Activated CD8-positive, alpha-beta memory T cell treated with anti-CD3 and anti-CD28 coated beads, Interleukin-2, amount 50 U/mL, for 1 hour (primary cell): Measurements from ENCODE around the gene EDARADD.

Experiments
- DNase-seq: peaks from one replicate; pipeline ENCODE4 v3.0.0-alpha.2; 2020; ENCODE audit errors: extremely low read depth

The EDARADD gene

GRCh38 chr1:236516929-236517704 lies 123.0 kb downstream of the EDARADD start:
- DNase-seq = no peak

GRCh38 chr1:236518322-236518721 lies 124.2 kb downstream of the EDARADD start:
- DNase-seq = no peak

- DNase-seq = no peak
Measured at GRCh38 chr1:236520445-236521005, 126.4 kb downstream of the EDARADD start.

- DNase-seq = no peak
Measured at GRCh38 chr1:236522937-236523703, 129.0 kb downstream of the EDARADD start.

- peak; percentile 68 for DNase-seq
Measured at GRCh38 chr1:236523704-236524141, 129.6 kb downstream of the EDARADD start, which contains the start of gene LGALS8. TSS of gene LGALS8 (plus strand) at chr1:236523982. CDS start at chr1:236526071, 2,089 bp downstream.

GRCh38 chr1:236524142-236524894 lies 130.2 kb downstream of the EDARADD start:
- peak; percentile 20 for DNase-seq

GRCh38 chr1:236524895-236525184 lies 130.8 kb downstream of the EDARADD start:
- no peak for DNase-seq

GRCh38 chr1:236526079-236526478 lies 132.0 kb downstream of the EDARADD start:
- no peak for DNase-seq

GRCh38 chr1:236530286-236530685 lies 136.2 kb downstream of the EDARADD start:
- no peak for DNase-seq

- DNase-seq = no peak
Measured at GRCh38 chr1:236530959-236531358, 136.9 kb downstream of the EDARADD start.

- no peak for DNase-seq
Measured at GRCh38 chr1:236532850-236533249, 138.8 kb downstream of the EDARADD start.

- DNase-seq = no peak
Measured at GRCh38 chr1:236534151-236534651, 140.1 kb downstream of the EDARADD start.
